GM23248 (cell line): Measurements from ENCODE around the gene RAI1.

Experiments
- EZH2 ChIP-seq: fragments of 200-600 bp; sonication (generic); IDR thresholded peaks from 2 replicates; pipeline ENCODE4 v1.6.1; 2018; ENCODE audit warnings: antibody characterized with exemption, mild to moderate bottlenecking; ENCODE audit not compliant: insufficient read depth, poor library complexity, severe bottlenecking
- EZH2phosphoT487 ChIP-seq: fragments of 200-600 bp; sonication (generic); IDR thresholded peaks from 2 replicates; pipeline ENCODE4 v1.6.1; 2018; ENCODE audit warnings: antibody characterized with exemption, moderate library complexity, mild to moderate bottlenecking, low read depth; ENCODE audit not compliant: insufficient read depth

- TF ChIP-seq EZH2: no peak
- TF ChIP-seq EZH2phosphoT487: no peak
Measured at GRCh38 chr17:17808706-17809432, 127.6 kb downstream of the RAI1 start.
